Measurements from ENCODE around the gene SMIM35.
"Not testable (repeated sequence)": the region's sequence is repeated elsewhere in the genome, so short reads cannot be mapped to it uniquely, and the experiment has no call there.

The SMIM35 gene

GRCh38 chr11:118078911-118079411 lies 7.8 kb downstream of the SMIM35 start:
- no peak for ATAC-seq

GRCh38 chr11:118076754-118077281 lies 9.9 kb downstream of the SMIM35 start, which contains the start of gene TMPRSS4:
Gene TMPRSS4, plus strand, starts transcription at chr11:118077078. Its CDS starts 225 bp downstream, at chr11:118077303.
- ATAC-seq, result no peak

GRCh38 chr11:118074785-118075184 lies 12.0 kb downstream of the SMIM35 start:
- ATAC-seq, result no peak

GRCh38 chr11:118074091-118074685 lies 12.6 kb downstream of the SMIM35 start:
- ATAC-seq, result no peak

GRCh38 chr11:118073554-118073953 lies 13.2 kb downstream of the SMIM35 start:
- ATAC-seq, result no peak

GRCh38 chr11:118071416-118072030 lies 15.2 kb downstream of the SMIM35 start:
- ATAC-seq, result no peak

- ATAC-seq, result no peak
Measured at GRCh38 chr11:118068945-118069612, 17.7 kb downstream of the SMIM35 start.

GRCh38 chr11:118068206-118068944 lies 18.4 kb downstream of the SMIM35 start:
- ATAC-seq, result no peak

- no peak for ATAC-seq
Measured at GRCh38 chr11:118067006-118067405, 19.8 kb downstream of the SMIM35 start.

- no peak for ATAC-seq
Measured at GRCh38 chr11:118065384-118065783, 21.4 kb downstream of the SMIM35 start.

GRCh38 chr11:118064956-118065355 lies 21.8 kb downstream of the SMIM35 start:
- no peak for ATAC-seq

- ATAC-seq, result not testable (repeated sequence)
Measured at GRCh38 chr11:118062631-118063030, 24.1 kb downstream of the SMIM35 start.

- not testable (repeated sequence) for ATAC-seq
Measured at GRCh38 chr11:118062181-118062580, 24.6 kb downstream of the SMIM35 start.

GRCh38 chr11:118061586-118062125 lies 25.1 kb downstream of the SMIM35 start:
- no peak for ATAC-seq

GRCh38 chr11:118060869-118061268 lies 25.9 kb downstream of the SMIM35 start:
- ATAC-seq, result no peak

GRCh38 chr11:118060081-118060661 lies 26.6 kb downstream of the SMIM35 start:
- no peak for ATAC-seq

GRCh38 chr11:118059246-118059940 lies 27.4 kb downstream of the SMIM35 start:
- no peak for ATAC-seq

GRCh38 chr11:118058311-118059245 lies 28.2 kb downstream of the SMIM35 start:
- peak in 1 of 2 donors; percentile 5 for ATAC-seq

- ATAC-seq, result no peak
Measured at GRCh38 chr11:118057251-118058145, 29.3 kb downstream of the SMIM35 start.

All from activated CD4-positive, CD25-positive, alpha-beta regulatory T cell treated with anti-CD3 and anti-CD28 coated beads, Interleukin-2, amount 50 U/mL, for 24 hours (primary cell).